Kidney (tissue), 14 donors: ENCODE measurements around the gene SAFB. TPM values are rescaled to one million over a fixed set of nuclear protein-coding genes. Genes with fewer than 3 reads are reported as not detected.

Source experiments
- DNase-seq, 5 donors: peaks; one replicate each; pipeline ENCODE4 v3.0.0-alpha.2; 2013 to 2020
- FAIRE-seq: peaks from 2 replicates; lab custom pipeline; 2012; peaks lifted over from hg19 to GRCh38; lab: Jason Lieb, UNC
- H3K27ac ChIP-seq, 2 donors: one replicate each; pipeline ENCODE4 v1.7.0; 2013; ENCODE audit warnings: low read depth in 2 of 2, low read length in 2 of 2, inconsistent platforms in 1 of 2
- H3K27me3 ChIP-seq: one replicate; pipeline ENCODE4 v1.7.1; 2013; ENCODE audit warnings: low read length, inconsistent platforms; ENCODE audit not compliant: control insufficient read depth, insufficient read depth
- H3K36me3 ChIP-seq, 3 donors: one replicate each; pipeline versions ENCODE4 v1.7.0 to v1.7.1; 2013; ENCODE audit warnings: low read length in 3 of 3, control low read depth in 1 of 3, inconsistent platforms in 1 of 3; ENCODE audit not compliant: insufficient read depth in 3 of 3, control insufficient read depth in 2 of 3
- H3K4me1 ChIP-seq, 3 donors: one replicate each; pipeline versions ENCODE4 v1.7.0 to v1.7.1; 2013; ENCODE audit warnings: low read length in 3 of 3, inconsistent platforms in 1 of 3, low read depth in 1 of 3; ENCODE audit not compliant: control insufficient read depth in 2 of 3, insufficient read depth in 2 of 3
- H3K4me3 ChIP-seq, 3 donors: one replicate each; pipeline versions ENCODE4 v1.7.0 to v1.8.1; 2013; ENCODE audit warnings: low read length in 3 of 3, control low read depth in 1 of 3, inconsistent platforms in 1 of 3
- H3K9ac ChIP-seq, 3 donors: one replicate each; pipeline versions ENCODE4 v1.7.0 to v1.7.1; 2013; ENCODE audit warnings: low read length in 3 of 3, control low read depth in 1 of 3, inconsistent platforms in 1 of 3
- H3K9me3 ChIP-seq, 3 donors: one replicate each; pipeline versions ENCODE4 v1.7.0 to v1.7.1; 2013; ENCODE audit warnings: low read length in 3 of 3, control low read depth in 1 of 3, inconsistent platforms in 1 of 3; ENCODE audit not compliant: control insufficient read depth in 2 of 3, insufficient read depth in 1 of 3
- intact Hi-C: fragments of 100-400 bp; cut with DNase I; formaldehyde crosslinking; loops from one replicate; pipeline ENCODE4 v1.11.1; 2022
- polyA plus RNA-seq: library from polyadenylated mRNA; stranded (reverse); fragments of 350-450 nt; fragmentation: Illumina TruSeq; extraction: RNeasy Lipid Tissue Mini Kit (QIAGEN cat#74804); gene quantifications from one replicate; pipeline ENCODE4 v1.2.3, GENCODE V29; 2014; ENCODE audit warnings: low read depth, low replicate concordance; ENCODE audit not compliant: insufficient read depth
- total RNA-seq: library from RNA; stranded (reverse); fragmentation: NEBNext Ultra II Directional; extraction: Animal tissue kit (Norgen Biotek cat#: 25700); gene quantifications from one replicate; pipeline ENCODE4 v1.2.1, GENCODE V29; 2021
- TF ChIP-seq, protein P1 (sequence below): IDR thresholded peaks from 3 replicates; pipeline ENCODE4 v1.5.1; 2012; ENCODE audit warnings: mild to moderate bottlenecking, moderate library complexity, borderline replicate concordance; ENCODE audit not compliant: insufficient read depth; ENCODE audit errors: extremely low read depth
- donor health status: control.
- donor health status: control.
- donor health status: control.
- donor health status: control.
- donor health status: control.
- donor health status: DM: yes; HTN: yes; CAD: no.
- donor health status: Normal renal cell carcinoma (clear cell type).

Gene SAFB
- total and polyA plus RNA-seq, 2 donors from 2014 or later: 35.0 to 88.6 TPM

DNA sequence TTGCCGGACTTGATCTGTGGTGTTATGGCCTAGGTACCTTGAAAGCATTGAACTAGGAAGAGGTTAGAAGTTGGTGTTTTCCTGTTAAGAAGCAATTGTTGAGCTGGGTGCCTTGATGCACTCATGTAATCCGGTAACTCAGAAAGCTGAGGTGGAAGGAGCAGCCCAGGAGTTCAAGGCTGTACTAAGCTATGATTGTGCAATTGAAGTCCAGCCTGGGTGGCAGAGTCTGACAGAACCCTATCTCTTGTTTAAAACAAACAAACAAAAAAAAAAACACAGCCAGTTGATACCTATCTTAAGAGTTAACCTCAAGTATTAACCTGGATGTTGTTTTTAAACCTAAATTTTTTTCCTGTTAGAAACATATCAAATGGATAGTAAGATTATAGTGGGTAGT is 19.3 kb downstream of the SAFB start:
- FAIRE-seq (no peak), DNase-seq (no peak)
- H3K27ac ChIP-seq: no peak overlapping the region
- H3K4me3 ChIP-seq: no peak overlapping the region
- intact Hi-C loops: no loop called here
- TF ChIP-seq, protein P1, sequence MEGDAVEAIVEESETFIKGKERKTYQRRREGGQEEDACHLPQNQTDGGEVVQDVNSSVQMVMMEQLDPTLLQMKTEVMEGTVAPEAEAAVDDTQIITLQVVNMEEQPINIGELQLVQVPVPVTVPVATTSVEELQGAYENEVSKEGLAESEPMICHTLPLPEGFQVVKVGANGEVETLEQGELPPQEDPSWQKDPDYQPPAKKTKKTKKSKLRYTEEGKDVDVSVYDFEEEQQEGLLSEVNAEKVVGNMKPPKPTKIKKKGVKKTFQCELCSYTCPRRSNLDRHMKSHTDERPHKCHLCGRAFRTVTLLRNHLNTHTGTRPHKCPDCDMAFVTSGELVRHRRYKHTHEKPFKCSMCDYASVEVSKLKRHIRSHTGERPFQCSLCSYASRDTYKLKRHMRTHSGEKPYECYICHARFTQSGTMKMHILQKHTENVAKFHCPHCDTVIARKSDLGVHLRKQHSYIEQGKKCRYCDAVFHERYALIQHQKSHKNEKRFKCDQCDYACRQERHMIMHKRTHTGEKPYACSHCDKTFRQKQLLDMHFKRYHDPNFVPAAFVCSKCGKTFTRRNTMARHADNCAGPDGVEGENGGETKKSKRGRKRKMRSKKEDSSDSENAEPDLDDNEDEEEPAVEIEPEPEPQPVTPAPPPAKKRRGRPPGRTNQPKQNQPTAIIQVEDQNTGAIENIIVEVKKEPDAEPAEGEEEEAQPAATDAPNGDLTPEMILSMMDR: no peak
- H3K27me3 ChIP-seq: no peaks in the 10 kb centered on the region
- peaks cover 9 to 44% (median 38%) of the 10 kb centered on the region in 3 donors for H3K36me3 ChIP-seq
- peaks cover 0 to 5% (median 0%) of the 10 kb centered on the region in 3 donors for H3K4me1 ChIP-seq
- no peak overlapping the region for H3K9ac ChIP-seq
- H3K9me3 ChIP-seq: no peaks in the 10 kb centered on the region

DNA sequence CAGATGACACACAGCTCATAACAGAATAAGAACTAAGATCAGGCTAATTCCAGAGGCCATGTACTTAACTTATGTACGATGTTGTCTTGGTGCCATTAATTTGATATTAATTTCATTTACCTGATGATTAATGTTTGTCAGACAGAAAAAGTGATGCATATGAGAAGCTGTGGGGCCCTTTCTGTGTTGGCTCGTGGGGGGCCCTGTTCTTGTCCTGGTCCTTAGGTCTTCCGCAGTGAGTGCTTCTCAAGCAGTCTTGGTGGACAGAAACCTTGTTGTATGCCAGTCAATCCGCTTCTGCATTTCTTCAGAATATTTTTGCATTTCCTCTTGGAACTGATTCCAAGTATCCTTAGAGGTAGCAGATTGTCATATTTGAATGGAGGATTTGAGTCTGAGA is 20.2 kb downstream of the SAFB start:
- DNase-seq (no peak), FAIRE-seq (no peak)
- peaks cover 9 to 52% (median 45%) of the 10 kb centered on the region in 3 donors for H3K36me3 ChIP-seq
- H3K4me3 ChIP-seq: no peak overlapping the region
- H3K4me1 ChIP-seq: no peaks in the 10 kb centered on the region
- no peaks in the 10 kb centered on the region for H3K27me3 ChIP-seq
- intact Hi-C loops: no loop called here
- TF ChIP-seq, protein P1: no peak
- no peaks in the 10 kb centered on the region for H3K9me3 ChIP-seq
- no peak overlapping the region for H3K27ac ChIP-seq
- H3K9ac ChIP-seq: no peak overlapping the region

DNA sequence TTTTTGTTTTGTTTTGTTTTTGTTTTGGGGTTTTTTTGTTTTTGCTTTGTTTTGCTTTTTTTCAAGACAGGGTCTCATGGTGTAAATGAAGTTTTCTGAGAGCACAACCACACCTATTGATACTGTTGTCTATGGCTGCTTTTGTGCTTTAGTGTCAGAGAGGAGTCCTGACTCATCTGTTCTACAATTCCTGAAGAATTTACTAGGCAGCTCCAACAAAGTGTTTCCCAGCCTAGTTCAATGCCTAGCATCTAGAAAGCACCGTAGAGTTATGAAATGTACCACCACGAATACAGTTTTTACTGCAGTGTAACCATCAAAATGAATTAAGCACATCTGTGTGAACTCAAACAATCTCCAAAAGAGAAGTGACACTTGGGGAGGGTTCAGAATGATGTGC is 21.2 kb downstream of the SAFB start:
- Histone ChIP-seq H3K4me1 (no peaks in the 10 kb centered on the region), H3K4me3 (no peak overlapping the region), H3K27me3 (no peaks in the 10 kb centered on the region), H3K36me3 (peaks cover 13 to 57% (median 50%) of the 10 kb centered on the region in 3 donors), H3K9me3 (no peaks in the 10 kb centered on the region), H3K27ac (no peak overlapping the region), H3K9ac (no peak overlapping the region)
- FAIRE-seq (no peak), DNase-seq (no peak)
- intact Hi-C loops: no loop called here
- TF ChIP-seq, protein P1: no peak

DNA sequence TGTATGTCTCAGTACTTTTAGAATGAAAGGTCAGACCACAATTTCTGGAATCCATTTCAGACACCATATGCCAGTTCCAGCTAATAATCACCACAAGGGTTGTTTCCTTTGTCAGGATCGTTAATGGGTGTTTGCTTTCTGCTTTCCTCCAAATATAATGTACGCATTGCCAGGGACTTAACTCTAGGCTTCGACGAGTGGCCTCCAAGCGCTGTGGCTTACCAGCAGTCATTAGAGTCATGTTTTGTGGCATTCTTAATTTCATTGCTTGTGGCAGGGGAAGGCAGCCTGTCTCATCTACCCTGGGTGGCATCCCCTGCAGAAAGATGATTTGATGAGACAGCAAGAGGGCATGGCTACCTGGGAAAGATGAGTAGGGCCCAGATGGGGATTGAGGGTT is 22.5 kb downstream of the SAFB start:
- H3K4me1 ChIP-seq: no peaks in the 10 kb centered on the region
- no peak overlapping the region for H3K27ac ChIP-seq
- no peak for DNase-seq
- FAIRE-seq: no peak
- TF ChIP-seq, protein P1: no peak
- no peak overlapping the region for H3K4me3 ChIP-seq
- peaks cover 16 to 65% (median 55%) of the 10 kb centered on the region in 3 donors for H3K36me3 ChIP-seq
- H3K9ac ChIP-seq: no peak overlapping the region
- H3K9me3 ChIP-seq: no peaks in the 10 kb centered on the region
- no peaks in the 10 kb centered on the region for H3K27me3 ChIP-seq
- intact Hi-C loops: no loop called here
